GM19238 (cell line): ENCODE results near the gene SUGCT.

Experiments
- DNase-seq: peaks from one replicate; pipeline ENCODE4 v3.0.0; 2011; ENCODE audit warnings: low spot score; ENCODE audit not compliant: insufficient read length

Gene SUGCT

GRCh38 chr7:40519009-40519408, 384.2 kb downstream of the SUGCT start:
- DNase-seq = no peak

GRCh38 chr7:40520986-40521738, 386.4 kb downstream of the SUGCT start:
- DNase-seq = no peak

GRCh38 chr7:40525764-40526163, 391.0 kb downstream of the SUGCT start:
- no peak for DNase-seq

GRCh38 chr7:40526951-40527715, 392.3 kb downstream of the SUGCT start:
- DNase-seq = no peak

GRCh38 chr7:40527723-40528122, 392.9 kb downstream of the SUGCT start:
- no peak for DNase-seq

GRCh38 chr7:40530292-40530691, 395.5 kb downstream of the SUGCT start:
- no peak for DNase-seq

- DNase-seq = no peak
Observed at GRCh38 chr7:40531956-40532355, 397.2 kb downstream of the SUGCT start.

- DNase-seq = no peak
Observed at GRCh38 chr7:40535678-40536077, 400.9 kb downstream of the SUGCT start.

- no peak for DNase-seq
Observed at GRCh38 chr7:40536421-40536820, 401.6 kb downstream of the SUGCT start.

GRCh38 chr7:40538281-40538680, 403.5 kb downstream of the SUGCT start:
- DNase-seq = no peak

- DNase-seq = no peak
Observed at GRCh38 chr7:40541336-40541735, 406.5 kb downstream of the SUGCT start.

GRCh38 chr7:40542982-40543741, 408.4 kb downstream of the SUGCT start:
- DNase-seq = no peak

GRCh38 chr7:40544221-40544723, 409.5 kb downstream of the SUGCT start:
- DNase-seq = no peak

GRCh38 chr7:40544871-40545303, 410.1 kb downstream of the SUGCT start:
- no peak for DNase-seq

GRCh38 chr7:40545739-40546138, 410.9 kb downstream of the SUGCT start:
- no peak for DNase-seq

GRCh38 chr7:40546616-40547501, 412.1 kb downstream of the SUGCT start:
- DNase-seq = no peak

GRCh38 chr7:40549372-40550039, 414.7 kb downstream of the SUGCT start:
- no peak for DNase-seq

GRCh38 chr7:40551685-40552576, 417.1 kb downstream of the SUGCT start:
- DNase-seq = no peak

GRCh38 chr7:40560672-40561071, 425.9 kb downstream of the SUGCT start:
- DNase-seq = no peak
